Osteoblast (primary cell): ENCODE measurements around the gene DEFB113. TPM values are rescaled to one million over a fixed set of nuclear protein-coding genes. Genes with fewer than 3 reads are reported as not detected.

ENCODE experiments used
- DNase-seq: peaks from one replicate; pipeline ENCODE4 v3.0.0; 2011; ENCODE audit warnings: low spot score, mixed read lengths; ENCODE audit not compliant: insufficient read length; ENCODE audit errors: missing footprints
- H2AFZ ChIP-seq: 2 replicates; pipeline ENCODE4 v1.6.0; 2011; ENCODE audit warnings: mild to moderate bottlenecking, low read length
- H3K27ac ChIP-seq: 2 replicates; pipeline ENCODE4 v1.5.1; 2011; ENCODE audit warnings: mild to moderate bottlenecking, low read depth, low read length, moderate library complexity
- H3K27me3 ChIP-seq: 2 replicates; pipeline ENCODE4 v1.6.0; 2012; ENCODE audit warnings: mild to moderate bottlenecking, control low read depth, inconsistent platforms, low read length, moderate library complexity; ENCODE audit not compliant: insufficient read depth
- H3K36me3 ChIP-seq: 2 replicates; pipeline ENCODE4 v1.5.1; 2011; ENCODE audit warnings: mild to moderate bottlenecking, low read length, control low read depth, moderate library complexity; ENCODE audit not compliant: insufficient read depth
- H3K4me1 ChIP-seq: 2 replicates; pipeline ENCODE4 v1.5.1; 2011; ENCODE audit warnings: mild to moderate bottlenecking, low read length, control low read depth, moderate library complexity; ENCODE audit not compliant: insufficient read depth
- H3K4me2 ChIP-seq: 2 replicates; pipeline ENCODE4 v1.6.0; 2011; ENCODE audit warnings: mild to moderate bottlenecking, low read length; ENCODE audit not compliant: insufficient read depth
- H3K4me3 ChIP-seq: fragments of 200-600 bp; sonication (generic); 3 replicates; pipeline ENCODE4 v1.5.1; 2012; ENCODE audit warnings: mild to moderate bottlenecking, low read length, inconsistent platforms; ENCODE audit not compliant: insufficient read depth
- H3K79me2 ChIP-seq: 2 replicates; pipeline ENCODE4 v1.6.0; 2012; ENCODE audit warnings: mild to moderate bottlenecking, low read length, control low read depth, inconsistent platforms; ENCODE audit not compliant: insufficient read depth
- H3K9me3 ChIP-seq: 2 replicates; pipeline ENCODE4 v1.5.1; 2011; ENCODE audit warnings: low read depth, low read length, control low read depth
- H4K20me1 ChIP-seq: 2 replicates; pipeline ENCODE4 v1.6.0; 2012; ENCODE audit warnings: mild to moderate bottlenecking, low read length, control low read depth; ENCODE audit not compliant: insufficient read depth
- CTCF ChIP-seq: IDR thresholded peaks from 2 replicates; pipeline ENCODE4 v1.5.1; 2011; ENCODE audit warnings: mild to moderate bottlenecking, low read depth, low read length, moderate library complexity; ENCODE audit errors: extremely low read depth
- total RNA-seq: library from RNA; depleted of rRNA; stranded (reverse); fragments of >200 nt; gene quantifications from 2 replicates; pipeline ENCODE4 v1.2.3, GENCODE V29; 2012

DEFB113 gene
- total RNA-seq: not detected in 2 replicates

GRCh38 chr6:49969605-49970004 is at the start of gene DEFB113:
Gene DEFB113 (minus strand): TSS chr6:49969625. CDS start chr6:49969625, 0 bp downstream.
- Histone ChIP-seq H3K27me3 (no peaks in the 10 kb centered on the region), H3K4me2 (no peak within 1 kb of the TSS), H3K9me3 (no peaks in the 10 kb centered on the region), H3K27ac (no peak within 1 kb of the TSS), H4K20me1 (no peaks in the 10 kb centered on the region), H3K36me3 (no peaks in the 10 kb centered on the region), H3K79me2 (no peaks in the 10 kb centered on the region), H3K4me3 (no peak within 1 kb of the TSS), H3K4me1 (no peaks in the 10 kb centered on the region), H2AFZ (no peak within 1 kb of the TSS)
- DNase-seq: no peak
- TF ChIP-seq CTCF: no peak

- no peak for TF ChIP-seq CTCF
- Histone ChIP-seq H3K4me1 (no peaks in the 10 kb centered on the region), H3K9me3 (no peaks in the 10 kb centered on the region), H3K36me3 (no peaks in the 10 kb centered on the region), H3K4me2 (no peak overlapping the region), H2AFZ (no peak overlapping the region), H3K27ac (no peak overlapping the region), H3K4me3 (no peak overlapping the region), H4K20me1 (no peaks in the 10 kb centered on the region), H3K27me3 (no peaks in the 10 kb centered on the region), H3K79me2 (no peaks in the 10 kb centered on the region)
- no peak for DNase-seq
Measured at GRCh38 chr6:50007819-50008218, 38.4 kb upstream of the DEFB113 start.

DNA sequence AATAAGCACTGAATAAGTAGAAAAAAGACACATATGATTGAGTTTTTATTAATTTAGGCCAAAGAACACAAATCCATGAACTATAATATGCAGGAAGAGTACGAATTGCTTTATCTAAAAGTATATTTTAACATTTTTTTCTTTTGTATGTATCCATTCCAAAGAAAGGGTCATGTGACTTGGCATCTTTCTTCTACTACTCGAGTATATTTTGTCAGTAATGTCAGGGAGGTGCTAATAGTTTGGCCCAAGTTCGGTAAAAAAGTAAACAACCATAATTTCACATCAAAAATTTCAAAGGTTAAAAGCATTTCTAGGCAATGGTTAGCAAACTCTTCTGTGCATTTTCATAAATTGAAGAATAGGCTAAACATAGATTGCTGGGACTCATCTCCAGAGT is 33.7 kb upstream of the DEFB113 start:
- no peaks in the 10 kb centered on the region for H3K9me3 ChIP-seq
- H4K20me1 ChIP-seq: no peaks in the 10 kb centered on the region
- no peak for TF ChIP-seq CTCF
- H3K27me3 ChIP-seq: no peaks in the 10 kb centered on the region
- H3K4me1 ChIP-seq: no peaks in the 10 kb centered on the region
- no peak overlapping the region for H3K27ac ChIP-seq
- H3K4me3 ChIP-seq: no peak overlapping the region
- no peaks in the 10 kb centered on the region for H3K79me2 ChIP-seq
- no peaks in the 10 kb centered on the region for H3K36me3 ChIP-seq
- DNase-seq: peak; percentile 30
- H2AFZ ChIP-seq: no peak overlapping the region
- no peak overlapping the region for H3K4me2 ChIP-seq

DNA sequence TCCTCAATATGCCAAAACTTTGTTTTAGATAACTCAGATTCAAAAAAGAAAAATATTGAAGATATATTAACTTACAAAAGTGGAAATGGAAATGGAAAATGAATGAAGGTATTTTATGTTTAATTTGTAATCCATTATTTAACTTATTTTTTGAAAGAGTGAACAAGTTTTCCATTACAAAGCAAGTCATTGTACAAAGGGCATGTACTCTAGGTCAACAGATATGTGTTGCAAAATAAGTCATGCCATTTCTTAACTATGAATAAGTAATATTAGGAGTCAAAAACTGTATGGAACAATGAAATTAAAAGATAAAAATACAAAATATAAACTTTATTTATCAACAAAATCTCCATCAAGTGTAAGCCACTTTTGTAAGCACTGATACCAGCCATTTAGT is 25.9 kb upstream of the DEFB113 start:
- no peak overlapping the region for H2AFZ ChIP-seq
- no peak overlapping the region for H3K4me3 ChIP-seq
- no peaks in the 10 kb centered on the region for H4K20me1 ChIP-seq
- TF ChIP-seq CTCF: no peak
- no peak overlapping the region for H3K4me2 ChIP-seq
- no peaks in the 10 kb centered on the region for H3K9me3 ChIP-seq
- no peaks in the 10 kb centered on the region for H3K27me3 ChIP-seq
- H3K36me3 ChIP-seq: no peaks in the 10 kb centered on the region
- no peak for DNase-seq
- H3K79me2 ChIP-seq: no peaks in the 10 kb centered on the region
- H3K27ac ChIP-seq: no peak overlapping the region
- no peaks in the 10 kb centered on the region for H3K4me1 ChIP-seq
